SK-N-MC (cell line): ENCODE results near the gene PLXNA4.

Source experiments
- EZH2 ChIP-seq: fragments of 200-600 bp; sonication (generic); IDR thresholded peaks from one replicate; pipeline ENCODE4 v1.6.1; 2017; ENCODE audit warnings: antibody characterized with exemption
- POLR2AphosphoS5 ChIP-seq: IDR thresholded peaks from 2 replicates; pipeline ENCODE4 v1.6.1; 2012; ENCODE audit warnings: mild to moderate bottlenecking, low read depth, low read length, borderline replicate concordance

- TF ChIP-seq POLR2AphosphoS5 = no peak
- no peak for TF ChIP-seq EZH2
Observed at GRCh38 chr7:132103718-132104117, 472.6 kb downstream of the PLXNA4 start.
